ENCODE results near the gene CNKSR2. TPM values are rescaled to one million over a fixed set of nuclear protein-coding genes. Genes with fewer than 3 reads are reported as not detected.

CNKSR2 gene
- total RNA-seq, 4 donors from 2014 or later, result 4.1 to 17.6 (median 8.4) TPM

- TF ChIP-seq, protein P1, sequence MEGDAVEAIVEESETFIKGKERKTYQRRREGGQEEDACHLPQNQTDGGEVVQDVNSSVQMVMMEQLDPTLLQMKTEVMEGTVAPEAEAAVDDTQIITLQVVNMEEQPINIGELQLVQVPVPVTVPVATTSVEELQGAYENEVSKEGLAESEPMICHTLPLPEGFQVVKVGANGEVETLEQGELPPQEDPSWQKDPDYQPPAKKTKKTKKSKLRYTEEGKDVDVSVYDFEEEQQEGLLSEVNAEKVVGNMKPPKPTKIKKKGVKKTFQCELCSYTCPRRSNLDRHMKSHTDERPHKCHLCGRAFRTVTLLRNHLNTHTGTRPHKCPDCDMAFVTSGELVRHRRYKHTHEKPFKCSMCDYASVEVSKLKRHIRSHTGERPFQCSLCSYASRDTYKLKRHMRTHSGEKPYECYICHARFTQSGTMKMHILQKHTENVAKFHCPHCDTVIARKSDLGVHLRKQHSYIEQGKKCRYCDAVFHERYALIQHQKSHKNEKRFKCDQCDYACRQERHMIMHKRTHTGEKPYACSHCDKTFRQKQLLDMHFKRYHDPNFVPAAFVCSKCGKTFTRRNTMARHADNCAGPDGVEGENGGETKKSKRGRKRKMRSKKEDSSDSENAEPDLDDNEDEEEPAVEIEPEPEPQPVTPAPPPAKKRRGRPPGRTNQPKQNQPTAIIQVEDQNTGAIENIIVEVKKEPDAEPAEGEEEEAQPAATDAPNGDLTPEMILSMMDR (IDR thresholded peaks at IDR 0.05; ENCODE audit: low read depth), result no peak
Observed at GRCh38 chrX:21699136-21699535, 324.9 kb downstream of the CNKSR2 start.

DNA sequence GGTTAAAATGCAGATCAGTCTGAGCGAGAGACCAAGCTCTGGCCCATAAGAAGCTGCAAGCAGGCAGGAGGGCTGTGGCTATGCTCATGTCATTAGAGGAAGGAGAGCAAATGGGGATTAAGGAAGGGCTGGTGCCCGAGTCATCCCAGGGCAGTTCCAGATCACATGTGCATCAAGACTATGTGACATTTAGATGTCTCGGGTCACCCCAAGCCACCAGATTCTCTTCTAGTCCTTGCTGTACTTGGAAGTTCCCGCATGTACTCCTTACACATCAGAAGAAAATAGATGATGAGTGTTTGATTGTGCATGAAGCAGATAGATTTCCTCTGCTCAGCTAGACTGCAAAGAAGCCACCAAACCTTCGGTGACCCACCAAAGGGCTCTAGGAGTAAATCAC lies 326.1 kb downstream of the CNKSR2 start:
- TF ChIP-seq, protein P1 (IDR thresholded peaks at IDR 0.05; ENCODE audit: low read depth), result no peak

DNA sequence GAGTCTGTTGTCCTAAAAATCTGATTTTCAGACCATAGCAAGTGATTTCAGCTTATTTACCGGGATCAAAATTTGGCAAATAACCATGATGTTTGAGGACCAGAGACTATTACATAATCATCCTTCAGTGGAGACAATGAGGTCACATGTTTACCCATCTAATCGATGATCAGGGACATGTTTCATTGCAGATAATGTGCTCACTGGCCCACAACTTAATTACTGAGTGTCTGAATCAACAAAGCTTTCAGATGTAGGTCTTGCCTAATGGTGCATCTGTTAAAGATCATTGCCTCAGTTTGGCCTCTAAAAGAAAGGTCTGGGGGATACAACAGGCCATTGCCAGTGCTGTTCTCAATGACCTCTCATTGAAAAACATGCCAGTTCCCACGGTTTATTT lies 326.7 kb downstream of the CNKSR2 start:
- TF ChIP-seq, protein P1 (IDR thresholded peaks at IDR 0.05; ENCODE audit: low read depth), result no peak

GRCh38 chrX:21702725-21703124 lies 328.5 kb downstream of the CNKSR2 start:
- TF ChIP-seq, protein P1 (IDR thresholded peaks at IDR 0.05; ENCODE audit: low read depth), result no peak
